DMS153 (cell line): ENCODE results near the gene SHF.

ENCODE experiments used
- DNase-seq: peaks from one replicate; lab custom pipeline; 2025; lab: John Stamatoyannopoulos, UW

Gene SHF

DNA sequence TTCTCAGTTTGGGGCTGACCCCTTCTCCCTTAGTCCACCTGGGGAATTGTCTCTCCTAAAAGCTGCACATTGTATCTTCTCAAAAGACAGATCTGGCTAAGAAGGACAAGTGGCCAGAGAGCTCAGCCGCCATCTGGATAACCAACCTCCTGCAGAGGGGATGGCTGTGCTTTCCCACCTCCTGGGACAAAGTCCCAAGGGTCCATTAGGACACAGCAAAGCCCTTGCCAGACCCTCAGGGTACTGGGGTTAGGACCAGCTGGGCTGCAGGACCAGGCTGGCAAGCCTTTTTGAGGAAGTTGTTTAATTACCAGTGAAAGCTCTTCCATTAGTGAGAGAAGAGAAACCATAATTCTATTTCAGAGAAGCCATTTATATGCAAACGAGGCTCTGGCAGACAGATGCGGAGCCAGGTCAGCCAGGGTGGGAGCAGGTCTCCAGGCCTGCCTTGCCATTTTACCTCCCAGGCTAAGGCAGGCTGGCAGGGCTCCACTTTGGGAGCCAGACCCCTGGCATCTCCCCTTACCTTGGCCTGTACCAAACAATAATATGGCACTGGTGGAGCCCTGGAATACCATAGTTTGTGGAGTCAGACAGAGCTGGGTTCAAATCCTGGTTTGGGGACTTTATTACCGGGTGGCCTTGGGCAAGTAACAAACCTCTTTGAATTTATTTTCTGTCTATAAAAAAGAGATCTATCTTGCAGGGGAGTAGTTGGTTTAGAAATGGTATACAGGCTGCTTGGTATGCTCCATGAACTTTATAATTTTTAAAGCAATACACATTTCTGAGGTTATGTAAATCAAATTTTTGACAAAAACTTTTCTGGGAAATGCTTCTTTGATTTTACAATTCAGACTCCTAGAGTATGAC is 17.9 kb downstream of the SHF start:
- DNase-seq: no peak

DNA sequence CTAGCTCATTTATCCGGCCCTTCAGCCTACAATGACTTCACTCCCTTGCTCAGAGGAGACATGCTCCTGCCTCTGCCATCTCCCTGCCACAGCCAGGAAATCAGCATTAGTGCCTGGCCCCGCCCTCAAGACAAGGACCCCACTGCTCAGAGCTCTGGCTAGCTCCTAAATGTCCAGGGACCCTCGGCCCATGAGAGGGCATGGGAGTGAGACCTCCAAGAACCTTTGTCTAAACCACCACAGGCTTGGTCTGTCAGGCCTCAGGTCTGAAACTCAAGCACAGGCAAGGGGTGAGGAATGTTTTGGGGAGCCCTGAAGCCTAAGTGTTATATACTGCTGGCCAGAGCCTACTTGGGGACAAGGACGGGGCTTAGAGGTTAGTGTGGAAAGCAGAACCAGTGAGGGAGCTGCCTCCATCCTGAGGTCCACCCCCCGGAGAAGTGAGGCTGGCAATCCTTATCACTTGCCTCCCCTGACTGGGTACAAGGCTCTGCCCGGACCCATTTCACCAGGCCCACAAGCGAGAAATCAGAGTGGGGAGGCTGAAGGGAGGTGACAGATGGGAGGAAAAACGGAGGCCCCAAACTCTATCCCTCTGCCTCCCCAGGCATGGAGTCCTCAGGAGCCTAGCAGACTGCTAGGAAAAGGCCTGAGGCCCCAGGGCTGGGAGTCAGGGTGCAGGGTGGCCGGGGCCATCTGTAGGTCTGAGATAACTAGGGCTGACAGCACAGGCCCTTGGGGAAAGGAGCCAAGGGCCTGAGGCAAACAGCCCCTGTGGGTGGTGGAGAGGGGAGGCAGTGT is 18.8 kb downstream of the SHF start:
- no peak for DNase-seq

DNA sequence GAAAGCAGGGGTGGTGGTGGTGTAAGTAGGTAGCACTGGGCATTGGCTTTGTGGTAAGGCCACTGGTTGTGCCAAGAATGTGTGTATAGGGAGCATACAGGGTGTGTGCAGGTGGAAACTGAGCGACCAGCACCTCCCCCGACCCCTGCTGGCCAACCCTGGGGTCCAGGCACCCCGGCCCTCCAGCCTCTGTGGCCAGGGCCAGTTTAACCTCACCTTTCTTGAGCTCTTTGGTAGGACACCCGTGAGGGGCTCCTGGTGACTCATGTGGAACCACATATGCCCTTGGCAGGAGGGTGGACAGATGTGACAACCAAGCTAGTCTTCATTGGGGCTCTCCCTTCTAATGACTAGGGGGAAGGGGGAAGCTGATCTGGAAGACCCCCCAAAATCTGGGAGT is 19.5 kb downstream of the SHF start:
- DNase-seq: no peak

DNA sequence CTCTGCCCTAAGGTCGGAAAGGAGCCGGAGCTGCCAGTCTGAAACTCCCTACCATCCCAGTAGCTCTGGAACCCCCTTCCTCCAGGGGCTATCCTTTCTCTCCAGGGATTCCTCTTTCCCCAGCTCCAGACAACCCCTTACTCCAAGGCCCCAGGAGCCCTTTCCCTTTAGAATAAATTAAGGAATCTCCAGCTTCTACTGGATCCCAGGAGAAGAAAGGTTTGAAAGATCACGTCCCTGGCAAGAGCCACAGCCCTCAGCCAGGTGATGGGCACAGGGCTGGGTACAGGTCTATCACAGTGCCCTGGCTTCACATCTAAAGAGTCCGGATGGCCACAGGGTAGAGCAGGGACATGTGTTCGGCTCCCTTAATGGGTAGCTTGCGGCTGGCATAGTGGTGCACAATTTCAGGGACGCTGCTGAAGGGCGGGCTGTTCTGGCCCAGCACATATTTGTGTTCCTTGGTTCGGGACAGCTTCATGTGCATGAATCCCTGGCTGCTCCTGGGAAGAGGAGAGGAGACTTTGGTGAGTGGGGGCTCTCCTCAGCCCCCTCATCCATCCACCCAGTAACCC is 20.0 kb downstream of the SHF start:
- no peak for DNase-seq

DNA sequence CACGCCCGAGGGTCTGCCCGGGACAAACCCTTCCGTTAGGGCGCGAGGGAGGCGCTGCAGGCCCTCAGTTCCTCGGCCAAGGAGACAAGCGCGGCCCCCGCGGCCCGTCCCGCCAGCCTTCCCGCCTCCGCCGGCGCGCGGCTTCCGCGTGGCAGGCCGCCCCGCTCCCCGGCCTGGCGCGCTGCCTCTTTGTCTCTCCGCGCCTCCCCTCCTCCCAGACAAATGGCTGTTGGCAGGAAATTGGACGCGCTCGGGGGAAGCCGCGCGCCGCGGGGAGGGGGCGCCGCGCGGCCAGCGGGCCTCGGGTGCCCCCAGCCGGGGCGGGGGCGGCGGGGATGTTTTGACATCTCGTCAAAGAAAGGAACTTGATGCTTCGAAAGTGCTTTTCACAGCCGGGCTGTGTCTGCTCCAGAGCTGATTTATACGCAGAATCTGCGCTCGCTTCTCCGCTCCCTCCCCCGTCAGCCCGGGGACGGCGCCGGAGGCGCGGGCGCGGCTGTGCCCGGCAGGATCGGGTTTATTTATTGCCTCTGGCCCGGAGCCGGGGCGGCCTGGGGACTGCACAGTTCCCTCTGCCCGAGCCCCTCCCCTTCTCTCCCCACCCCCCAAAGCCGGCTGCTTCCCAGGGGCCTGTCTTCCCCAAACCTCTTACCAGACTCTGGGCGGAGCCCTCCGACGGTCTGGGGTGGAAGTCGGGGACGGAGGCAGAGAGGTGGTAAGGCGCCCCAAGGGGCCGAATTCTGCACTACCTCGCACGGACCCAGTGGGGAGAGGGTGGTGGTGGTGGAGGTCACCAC is 20.7 kb downstream of the SHF start:
- peak; percentile 16 for DNase-seq

DNA sequence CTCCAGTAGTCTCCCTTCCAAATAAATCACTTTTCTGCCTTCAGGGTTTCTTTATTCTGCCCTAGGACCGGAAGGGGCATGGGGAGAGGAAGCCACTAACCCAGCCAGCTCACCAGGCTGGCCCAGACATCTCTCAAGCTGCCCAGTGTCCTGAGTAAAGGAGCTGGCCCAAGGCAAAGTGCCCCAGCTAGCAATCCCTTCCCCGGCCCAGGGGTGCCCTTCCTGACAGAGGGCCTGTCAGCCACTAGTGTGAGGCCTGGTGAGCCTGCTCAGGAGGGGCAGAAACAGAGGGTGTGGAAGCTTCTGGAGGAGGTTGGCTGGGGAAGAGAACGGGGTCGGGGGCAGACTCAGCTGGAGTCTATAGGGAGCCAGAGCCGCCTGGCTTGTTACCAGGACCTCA is 22.2 kb downstream of the SHF start:
- DNase-seq: no peak

DNA sequence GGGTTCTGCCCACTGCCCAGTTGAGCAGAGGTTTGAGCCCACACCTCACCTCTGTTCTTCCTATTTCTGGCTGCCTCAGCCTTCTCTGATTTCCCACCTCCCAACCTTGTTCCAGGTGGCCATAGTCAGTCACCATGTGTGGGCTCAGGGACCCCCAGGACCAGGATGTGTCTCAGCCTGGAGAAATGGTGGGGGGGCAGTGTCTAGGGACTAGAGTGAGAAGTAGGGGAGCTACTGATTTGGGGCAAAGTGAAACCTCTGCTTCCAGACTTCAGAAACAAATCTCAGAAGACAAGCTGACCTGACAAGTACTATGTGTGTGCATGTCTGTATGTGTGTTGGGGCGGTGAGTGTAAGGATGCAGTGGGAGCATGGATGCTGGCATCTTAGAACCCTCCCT is 22.9 kb downstream of the SHF start:
- no peak for DNase-seq

DNA sequence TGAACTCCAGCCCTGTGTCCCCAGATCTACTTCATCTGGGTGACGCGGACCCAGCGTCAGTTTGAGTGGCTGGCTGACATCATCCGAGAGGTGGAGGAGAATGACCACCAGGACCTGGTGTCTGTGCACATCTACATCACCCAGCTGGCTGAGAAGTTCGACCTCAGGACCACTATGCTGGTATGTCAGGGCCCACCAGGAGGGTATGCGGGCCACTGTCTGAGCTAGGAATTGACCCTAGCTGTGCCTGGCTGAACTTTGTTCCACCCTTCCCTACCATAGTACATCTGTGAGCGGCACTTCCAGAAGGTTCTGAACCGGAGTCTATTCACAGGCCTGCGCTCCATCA is 24.3 kb downstream of the SHF start:
- DNase-seq: no peak

DNA sequence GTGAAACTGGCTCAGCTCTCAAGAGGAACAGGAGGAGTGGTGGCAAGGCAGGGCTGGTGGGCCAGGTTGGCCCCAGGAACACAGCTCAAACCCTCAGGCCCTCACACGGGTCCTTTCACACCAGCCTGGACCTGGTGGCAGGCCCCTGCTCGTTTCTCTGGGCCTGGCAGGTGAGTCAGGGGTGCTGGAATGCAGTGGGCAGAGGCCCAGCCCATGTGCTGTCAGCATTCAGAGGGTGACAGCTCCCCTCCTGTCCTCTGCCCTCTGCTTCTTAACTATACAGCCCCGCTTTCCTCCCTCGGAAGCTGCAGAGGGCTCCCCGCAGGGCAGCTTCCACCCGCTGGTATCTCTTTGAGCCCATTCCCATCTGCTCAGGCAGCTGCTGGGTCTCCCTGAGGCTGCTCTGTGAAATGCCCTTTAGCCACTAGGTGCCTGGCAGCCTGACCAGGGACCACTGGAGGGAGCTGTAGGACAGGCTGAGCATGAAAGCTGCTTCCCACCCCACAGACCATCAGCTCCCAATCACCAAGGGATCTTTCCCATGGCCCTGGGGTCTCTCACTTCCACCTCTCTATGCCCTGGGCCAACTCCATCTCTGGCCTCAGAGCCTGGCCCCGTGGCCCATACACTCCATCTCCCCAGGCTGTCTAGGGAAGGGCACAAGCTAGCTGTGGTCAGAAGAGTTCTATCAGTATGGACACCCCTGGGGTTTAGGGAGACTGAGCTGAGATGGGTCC is 24.8 kb downstream of the SHF start:
- no peak for DNase-seq

DNA sequence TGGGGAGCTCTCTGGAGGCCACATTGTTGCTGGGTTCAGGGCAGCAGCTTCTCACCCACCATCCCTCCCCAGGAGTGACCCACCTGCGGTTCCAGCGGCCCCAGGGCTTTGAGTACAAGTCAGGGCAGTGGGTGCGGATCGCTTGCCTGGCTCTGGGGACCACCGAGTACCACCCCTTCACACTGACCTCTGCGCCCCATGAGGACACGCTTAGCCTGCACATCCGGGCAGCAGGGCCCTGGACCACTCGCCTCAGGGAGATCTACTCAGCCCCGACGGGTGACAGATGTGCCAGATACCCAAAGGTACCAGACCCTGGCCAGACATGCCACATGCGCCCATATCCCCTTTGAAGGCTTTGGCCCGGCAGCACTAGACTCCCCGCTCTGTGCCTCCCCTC is 26.1 kb downstream of the SHF start:
- DNase-seq: no peak

DNA sequence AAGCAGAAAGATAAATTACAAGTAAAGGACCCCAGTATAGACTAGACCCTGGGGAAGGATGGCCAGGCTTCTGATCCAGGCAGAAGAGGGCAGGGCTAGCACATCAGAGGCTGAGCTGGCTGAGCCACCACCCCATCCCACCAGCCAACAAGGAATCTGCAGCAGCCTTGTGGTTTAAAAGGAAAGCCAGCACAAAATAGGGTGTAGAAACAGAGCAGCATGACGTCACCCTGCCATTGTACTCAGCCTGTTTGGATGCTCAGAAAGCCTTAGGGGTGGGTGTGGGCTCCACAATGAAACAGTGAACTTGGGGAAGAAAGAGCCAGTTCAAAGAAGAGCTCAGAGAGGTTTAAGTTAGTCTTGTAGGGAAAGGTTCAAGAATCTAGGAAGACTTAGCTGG is 29.8 kb downstream of the SHF start:
- no peak for DNase-seq

DNA sequence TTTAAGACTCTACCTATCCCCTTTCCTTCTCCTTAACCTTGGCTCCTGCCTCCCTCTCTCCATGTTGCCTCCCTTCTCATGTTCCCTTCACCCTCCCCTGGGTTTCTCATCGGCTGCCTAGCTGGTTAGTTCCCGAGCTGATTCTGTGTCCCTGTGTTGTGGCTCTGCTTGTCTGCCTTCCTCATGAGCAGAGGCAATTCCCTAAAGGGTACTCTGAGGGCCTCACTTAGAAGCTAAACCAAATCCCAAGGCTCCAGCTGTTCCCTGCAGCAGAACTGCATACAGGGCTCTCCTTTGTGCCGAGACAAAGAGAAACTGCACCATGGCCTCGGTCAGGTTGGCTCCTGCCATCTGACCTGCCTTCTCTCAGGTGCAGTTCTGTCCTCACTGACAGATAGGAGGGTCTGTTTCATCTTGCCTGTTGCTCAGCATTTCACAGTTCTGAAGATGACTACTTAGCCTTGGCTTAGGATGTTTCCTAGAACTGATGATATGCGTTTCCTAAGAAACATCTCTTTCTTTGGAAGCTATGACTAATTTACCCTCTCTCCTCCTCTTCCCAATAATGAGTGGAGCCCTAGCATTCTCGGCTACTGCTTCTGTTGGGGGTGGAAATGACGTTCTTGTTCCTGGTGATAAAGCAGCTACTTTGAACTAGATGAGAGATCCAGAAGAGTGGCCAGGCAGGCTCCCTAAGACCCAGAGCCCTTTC is 30.9 kb downstream of the SHF start:
- DNase-seq: no peak

DNA sequence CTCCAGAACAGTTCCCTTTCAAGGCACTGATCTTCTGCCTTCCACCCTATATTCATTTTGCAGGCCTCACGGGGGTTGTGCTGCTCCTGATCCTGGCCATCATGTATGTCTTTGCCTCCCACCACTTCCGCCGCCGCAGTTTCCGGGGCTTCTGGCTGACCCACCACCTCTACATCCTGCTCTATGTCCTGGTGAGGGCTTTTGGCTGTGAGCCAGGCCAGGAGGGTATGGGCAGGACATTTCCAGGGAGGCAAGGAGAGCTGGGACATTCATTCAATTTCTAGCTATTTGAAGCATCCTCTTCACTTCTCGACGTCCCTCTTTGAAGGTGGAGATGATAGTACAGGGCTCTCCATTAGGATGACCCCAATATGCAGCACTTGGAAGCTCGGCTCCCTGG is 32.0 kb downstream of the SHF start:
- DNase-seq: no peak

DNA sequence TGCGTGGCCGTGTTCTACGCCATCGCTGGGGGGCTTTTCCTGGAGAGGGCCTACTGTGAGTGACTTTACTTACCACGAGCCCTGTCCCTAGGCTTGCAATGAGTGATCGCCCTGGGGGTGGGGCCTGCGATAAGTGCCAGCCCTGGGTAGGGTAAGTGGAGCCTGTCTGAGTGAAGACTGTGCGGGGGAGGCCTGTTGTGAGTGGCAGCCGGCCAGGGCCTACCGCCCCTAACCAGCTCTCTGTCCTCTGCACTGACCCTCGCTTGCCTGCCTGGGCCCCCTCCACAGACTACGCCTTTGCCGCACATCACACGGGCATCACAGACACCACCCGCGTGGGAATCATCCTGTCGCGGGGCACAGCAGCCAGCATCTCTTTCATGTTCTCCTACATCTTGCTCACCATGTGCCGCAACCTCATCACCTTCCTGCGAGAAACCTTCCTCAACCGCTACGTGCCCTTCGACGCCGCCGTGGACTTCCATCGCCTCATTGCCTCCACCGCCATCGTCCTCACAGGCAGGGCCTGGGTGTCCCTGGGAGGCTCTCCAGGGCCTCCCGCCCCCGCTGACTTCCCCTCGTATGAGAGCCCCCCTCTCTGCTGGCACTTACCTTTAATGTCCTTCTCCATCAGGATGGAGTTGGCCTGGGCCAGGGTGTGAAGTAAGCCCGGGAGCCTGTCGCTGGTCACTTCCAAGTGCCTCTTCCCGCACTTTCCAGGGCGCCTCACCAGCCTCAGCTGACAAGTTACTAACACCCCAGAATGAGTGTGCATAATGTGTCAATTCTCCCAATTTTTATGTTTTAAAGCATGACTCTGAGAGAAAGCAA is 35.6 kb downstream of the SHF start:
- DNase-seq: no peak

DNA sequence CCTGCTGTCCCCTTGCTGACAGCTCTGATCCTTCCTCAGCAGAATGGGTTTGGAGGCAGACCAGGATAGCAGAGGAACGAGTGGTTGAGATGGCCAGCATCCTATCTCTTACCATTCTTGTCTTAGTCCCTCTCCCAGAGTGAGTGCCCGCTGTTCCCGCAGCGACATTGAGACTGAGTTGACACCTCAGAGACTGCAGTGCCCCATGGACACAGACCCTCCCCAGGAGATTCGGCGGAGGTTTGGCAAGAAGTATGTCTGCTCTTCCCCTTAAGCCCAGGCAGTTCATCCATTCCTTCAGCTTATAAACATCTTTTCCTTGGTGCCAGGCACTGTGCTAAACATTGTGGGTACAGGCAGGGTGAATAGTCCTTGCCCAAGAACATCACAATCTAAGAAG is 36.8 kb downstream of the SHF start:
- no peak for DNase-seq

DNA sequence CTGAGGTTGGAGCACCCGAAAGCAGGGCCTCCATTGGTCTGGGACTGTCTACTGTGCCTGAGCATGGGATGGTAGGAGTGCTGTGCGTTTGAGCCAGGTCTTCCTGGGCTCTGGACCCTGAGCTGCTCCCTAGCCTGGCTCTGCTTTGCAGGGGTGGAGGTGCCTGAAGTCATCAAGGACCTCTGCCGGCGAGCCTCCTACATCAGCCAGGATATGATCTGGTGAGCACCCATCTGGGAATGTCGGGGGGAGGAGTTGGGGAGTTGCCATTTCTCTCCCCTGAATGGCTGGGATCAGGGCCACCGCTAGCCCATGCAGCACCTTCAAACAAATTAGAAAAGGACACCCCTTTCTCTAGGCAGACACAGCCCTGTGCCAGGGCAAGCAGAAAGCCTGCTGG is 37.3 kb downstream of the SHF start:
- no peak for DNase-seq

DNA sequence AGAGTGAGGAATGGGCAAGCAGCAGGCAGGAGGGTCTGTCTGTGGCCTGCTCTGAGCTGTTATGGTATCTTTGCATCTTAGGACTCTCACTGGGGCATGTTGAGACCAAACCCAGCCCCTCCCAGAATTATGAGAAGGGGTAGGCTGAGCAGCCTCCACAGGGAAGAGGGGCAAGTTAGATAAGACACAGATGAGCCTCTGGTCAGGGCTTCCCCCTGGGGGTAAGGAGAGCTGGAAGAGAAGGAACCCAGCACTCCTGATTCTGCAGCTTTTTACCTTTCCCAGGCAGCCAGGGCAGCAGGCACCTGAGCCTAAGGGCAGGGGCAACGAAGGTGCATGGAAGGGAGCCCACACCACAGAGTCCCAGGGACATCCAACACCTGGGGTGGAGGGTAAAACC is 38.7 kb downstream of the SHF start:
- DNase-seq: no peak

DNA sequence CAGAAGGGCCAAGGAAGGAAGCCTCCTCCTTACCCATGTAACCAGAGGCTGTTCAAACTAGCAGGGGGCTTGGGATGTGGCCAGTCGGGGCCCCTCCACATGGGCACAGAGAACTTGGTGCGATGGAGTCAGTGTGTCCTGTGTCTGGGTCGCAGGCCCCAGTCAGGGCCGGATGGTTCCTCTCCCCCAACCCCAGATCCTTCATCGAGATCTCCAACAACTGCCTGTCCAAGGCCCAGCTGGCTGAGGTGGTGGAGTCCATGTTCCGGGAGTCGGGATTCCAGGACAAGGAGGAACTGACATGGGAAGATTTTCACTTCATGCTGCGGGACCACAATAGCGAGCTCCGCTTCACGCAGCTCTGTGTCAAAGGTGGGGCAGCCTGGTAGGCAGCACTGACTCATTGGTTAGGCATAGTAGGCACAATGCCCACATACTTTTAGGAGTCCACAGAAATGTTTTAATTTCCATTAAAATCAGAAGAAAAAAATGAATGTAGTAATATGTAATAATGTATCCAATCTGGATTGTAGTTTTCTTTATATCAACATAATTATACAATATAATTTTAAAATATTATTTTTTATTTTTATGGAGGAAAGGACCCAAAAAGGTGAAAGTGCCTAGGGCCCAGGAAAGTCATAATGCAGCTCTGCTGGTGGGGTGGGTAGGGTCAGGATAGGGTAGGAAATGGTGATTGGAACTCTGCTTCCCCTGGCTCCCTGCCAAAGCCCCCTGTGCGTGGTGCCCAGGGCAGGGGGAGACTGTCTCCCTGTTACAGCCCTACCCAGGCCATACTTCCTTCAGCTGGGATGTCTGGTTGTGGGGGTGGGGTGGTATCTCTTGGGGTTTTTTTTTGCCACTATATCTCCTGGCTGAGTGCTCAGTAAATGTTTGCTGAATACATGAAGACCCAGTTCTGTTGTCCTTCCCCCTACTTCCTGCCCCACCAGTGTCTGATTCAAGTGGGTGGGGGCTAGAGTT is 39.4 kb downstream of the SHF start:
- no peak for DNase-seq

DNA sequence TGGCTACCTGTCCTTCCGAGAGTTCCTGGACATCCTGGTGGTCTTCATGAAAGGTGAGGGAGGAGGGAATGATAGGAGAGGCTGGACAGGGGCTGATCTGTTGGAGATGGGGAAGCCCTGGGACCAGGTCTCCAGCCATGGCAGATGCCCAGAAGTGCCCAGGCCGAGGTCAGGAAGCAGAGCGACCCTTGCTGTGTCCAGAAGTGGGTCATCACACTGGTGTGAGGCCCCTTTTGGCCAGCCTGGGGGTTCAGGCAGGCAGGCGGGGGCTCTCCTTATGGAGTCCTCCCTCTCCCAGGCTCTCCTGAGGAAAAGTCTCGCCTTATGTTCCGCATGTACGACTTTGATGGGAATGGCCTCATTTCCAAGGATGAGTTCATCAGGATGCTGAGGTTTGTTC is 40.2 kb downstream of the SHF start:
- DNase-seq: no peak
